Left ventricle myocardium inferior (tissue), 1 donor: ENCODE measurements around the gene EVA1C. TPM values are rescaled to one million over a fixed set of nuclear protein-coding genes. Genes with fewer than 3 reads are reported as not detected.

Source experiments
- DNase-seq: peaks from one replicate; pipeline ENCODE4 v3.0.0-alpha.2; 2020
- H3K27ac ChIP-seq: fragments of 200-600 bp; replicated peaks from 2 replicates; pipeline ENCODE4 v1.8.0; 2021
- H3K27me3 ChIP-seq: fragments of 200-600 bp; 2 replicates; pipeline ENCODE4 v1.8.0; 2021; ENCODE audit warnings: low read depth
- H3K36me3 ChIP-seq: fragments of 200-600 bp; 2 replicates; pipeline ENCODE4 v1.8.0; 2021
- H3K4me1 ChIP-seq: fragments of 200-600 bp; 2 replicates; pipeline ENCODE4 v1.8.0; 2021
- H3K4me3 ChIP-seq: fragments of 200-600 bp; 2 replicates; pipeline ENCODE4 v1.8.0; 2021; ENCODE audit warnings: mild to moderate bottlenecking, moderate library complexity
- H3K9me3 ChIP-seq: fragments of 200-600 bp; replicated peaks from 2 replicates; pipeline ENCODE4 v1.8.0; 2021
- intact Hi-C: fragments of 100-400 bp; cut with micrococcal nuclease; formaldehyde crosslinking; loops from one replicate; pipeline ENCODE4 v1.11.0; 2022
- total RNA-seq: library from RNA; stranded (reverse); fragmentation: NEBNext Ultra II Directional; extraction: Animal tissue kit (Norgen Biotek cat#: 25700); gene quantifications from one replicate; pipeline ENCODE4 v1.2.1, GENCODE V29; 2021
- TF ChIP-seq, protein P1 (sequence below): fragments of 200-600 bp; IDR thresholded peaks from 2 replicates; pipeline ENCODE4 v1.8.0; 2021; ENCODE audit warnings: antibody characterized with exemption, mild to moderate bottlenecking, borderline replicate concordance
- donor health status: DM: no; HTN: yes; CAD: no; lungs with severe emphysema.

The EVA1C gene
- total RNA-seq, 1 donor from 2014 or later = 13.9 TPM

DNA sequence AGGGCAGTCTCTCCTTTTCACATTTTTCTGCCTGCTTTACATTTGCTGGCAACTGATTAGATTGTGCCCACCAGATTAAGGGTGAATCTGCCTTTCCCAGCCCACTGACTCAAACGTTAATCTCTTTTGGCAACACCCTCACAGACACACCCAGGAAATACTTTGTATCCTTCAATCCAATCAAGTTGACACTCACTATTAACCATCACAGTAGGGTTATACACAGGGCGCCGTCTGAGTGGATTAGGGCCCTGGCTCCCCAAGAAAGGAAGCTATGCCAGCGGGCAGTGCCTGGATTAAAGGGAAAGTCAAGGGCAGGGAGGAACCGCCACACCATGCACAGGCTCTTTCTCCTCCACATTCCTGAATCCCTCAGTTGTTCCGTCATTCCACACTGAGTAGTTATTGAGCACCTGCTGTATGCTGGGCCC, 56.2 kb downstream of the EVA1C start:
- intact Hi-C loops = loop anchor here (10.0 kb wide), 1 partner anchor 46 kb away; no protein-coding TSS in a partner anchor
- TF ChIP-seq, protein P1, sequence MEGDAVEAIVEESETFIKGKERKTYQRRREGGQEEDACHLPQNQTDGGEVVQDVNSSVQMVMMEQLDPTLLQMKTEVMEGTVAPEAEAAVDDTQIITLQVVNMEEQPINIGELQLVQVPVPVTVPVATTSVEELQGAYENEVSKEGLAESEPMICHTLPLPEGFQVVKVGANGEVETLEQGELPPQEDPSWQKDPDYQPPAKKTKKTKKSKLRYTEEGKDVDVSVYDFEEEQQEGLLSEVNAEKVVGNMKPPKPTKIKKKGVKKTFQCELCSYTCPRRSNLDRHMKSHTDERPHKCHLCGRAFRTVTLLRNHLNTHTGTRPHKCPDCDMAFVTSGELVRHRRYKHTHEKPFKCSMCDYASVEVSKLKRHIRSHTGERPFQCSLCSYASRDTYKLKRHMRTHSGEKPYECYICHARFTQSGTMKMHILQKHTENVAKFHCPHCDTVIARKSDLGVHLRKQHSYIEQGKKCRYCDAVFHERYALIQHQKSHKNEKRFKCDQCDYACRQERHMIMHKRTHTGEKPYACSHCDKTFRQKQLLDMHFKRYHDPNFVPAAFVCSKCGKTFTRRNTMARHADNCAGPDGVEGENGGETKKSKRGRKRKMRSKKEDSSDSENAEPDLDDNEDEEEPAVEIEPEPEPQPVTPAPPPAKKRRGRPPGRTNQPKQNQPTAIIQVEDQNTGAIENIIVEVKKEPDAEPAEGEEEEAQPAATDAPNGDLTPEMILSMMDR = no peak
- Histone ChIP-seq H3K9me3 (no peaks in the 10 kb centered on the region), H3K36me3 (peaks cover 78% of the 10 kb centered on the region), H3K27me3 (no peaks in the 10 kb centered on the region), H3K4me1 (no peaks in the 10 kb centered on the region), H3K27ac (no peak overlapping the region), H3K4me3 (no peak overlapping the region)
- DNase-seq = no peak

DNA sequence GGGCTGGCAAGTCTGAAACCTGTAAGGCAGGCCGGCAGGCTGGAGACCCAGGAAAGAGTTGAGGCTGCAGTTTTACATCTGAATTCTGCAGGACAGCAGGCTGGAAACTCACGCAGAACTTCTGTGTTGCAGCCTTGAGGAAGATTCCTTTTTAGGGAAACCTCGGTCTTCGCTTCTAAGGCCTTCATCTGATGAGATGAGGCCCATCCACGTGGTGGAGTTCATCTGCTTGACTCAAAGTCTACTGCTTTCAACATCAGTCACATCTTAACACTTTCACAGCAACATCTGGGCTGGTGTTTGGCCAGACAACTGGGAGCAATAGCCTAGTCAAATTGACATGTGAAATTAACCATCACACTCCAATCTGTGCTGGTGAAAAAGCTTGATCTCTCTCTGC, 57.1 kb downstream of the EVA1C start:
- H3K9me3 ChIP-seq = no peaks in the 10 kb centered on the region
- TF ChIP-seq, protein P1 = no peak
- DNase-seq = no peak

DNA sequence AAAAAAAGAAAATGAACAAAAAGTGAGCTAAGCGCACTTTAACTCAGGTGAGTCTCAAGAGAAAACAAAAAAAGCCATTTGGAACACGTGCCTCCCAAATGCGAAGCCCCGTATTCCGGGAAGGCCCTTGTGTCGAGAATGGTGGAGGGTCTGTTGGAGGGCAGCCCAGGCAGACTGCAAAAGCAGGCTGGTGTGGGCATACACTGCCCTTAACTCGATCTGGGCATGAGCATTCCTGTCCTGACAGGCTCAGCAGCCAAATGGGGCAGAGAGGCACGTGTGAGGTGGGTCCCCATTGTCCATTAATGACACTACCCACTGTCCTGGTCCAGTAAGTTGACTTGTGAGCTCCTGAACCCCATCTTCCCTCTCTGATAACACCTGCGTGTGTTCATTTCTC, 57.7 kb downstream of the EVA1C start:
- H3K27me3 ChIP-seq = no peaks in the 10 kb centered on the region
- peaks cover 9% of the 10 kb centered on the region for H3K4me1 ChIP-seq
- no peaks in the 10 kb centered on the region for H3K9me3 ChIP-seq
- no peak overlapping the region for H3K4me3 ChIP-seq
- intact Hi-C loops = no loop called here
- no peak for DNase-seq
- peaks cover 86% of the 10 kb centered on the region for H3K36me3 ChIP-seq
- TF ChIP-seq, protein P1 = no peak
- H3K27ac ChIP-seq = no peak overlapping the region

More for the DNA sequence above, 57.1 kb downstream of the EVA1C start:
- H3K27ac ChIP-seq = no peak overlapping the region
- no peak overlapping the region for H3K4me3 ChIP-seq
- H3K36me3 ChIP-seq = peaks cover 87% of the 10 kb centered on the region
- no peaks in the 10 kb centered on the region for H3K27me3 ChIP-seq
- peaks cover 3% of the 10 kb centered on the region for H3K4me1 ChIP-seq
- intact Hi-C loops = loop anchor here (10.0 kb wide), 1 partner anchor 45 kb away; no protein-coding TSS in a partner anchor

DNA sequence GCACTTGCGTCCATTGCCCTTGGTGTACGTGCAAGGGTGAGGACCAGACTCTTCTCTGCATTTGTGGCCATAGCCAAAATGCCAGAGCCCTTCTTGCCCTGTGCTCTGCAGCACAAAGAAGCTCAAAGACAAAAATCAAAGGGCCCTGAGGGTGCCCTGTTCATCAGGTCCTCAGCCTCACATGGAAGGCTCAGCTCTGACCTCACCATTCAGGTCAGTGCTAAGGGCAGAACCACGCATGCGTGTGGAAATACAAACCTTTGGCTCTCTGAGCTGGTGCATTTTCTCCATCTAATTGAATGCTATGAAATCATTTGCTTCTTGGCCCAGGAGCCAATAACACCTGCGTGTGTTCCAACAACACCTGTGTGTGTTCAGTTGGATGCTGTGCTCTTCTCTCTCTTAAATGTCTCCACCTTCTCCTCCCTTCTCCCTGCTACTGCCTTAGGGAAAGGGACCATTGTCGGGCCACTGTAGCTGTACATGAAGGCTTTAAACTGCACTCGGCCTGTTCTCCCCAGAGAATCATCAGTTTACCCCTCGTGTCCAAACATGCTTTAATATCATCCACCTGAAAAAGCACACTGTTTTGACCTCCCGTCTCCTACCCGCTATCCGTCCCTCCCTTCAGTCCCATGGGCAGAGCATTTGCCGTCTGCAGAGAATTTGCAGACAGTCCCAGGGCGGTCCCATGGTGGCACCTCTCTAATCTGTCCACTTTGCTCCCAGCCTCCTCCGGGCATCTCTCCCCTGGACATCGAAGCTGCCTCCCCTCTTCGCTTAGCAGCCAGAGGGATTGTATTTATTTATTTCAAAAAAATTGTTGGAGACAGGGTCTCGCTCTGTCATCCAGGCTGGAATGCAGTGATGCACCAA, 60.6 kb downstream of the EVA1C start:
- peaks cover 77% of the 10 kb centered on the region for H3K36me3 ChIP-seq
- intact Hi-C loops = no loop called here
- no peaks in the 10 kb centered on the region for H3K27me3 ChIP-seq
- no peak overlapping the region for H3K27ac ChIP-seq
- no peak overlapping the region for H3K4me3 ChIP-seq
- TF ChIP-seq, protein P1 = no peak
- no peak for DNase-seq
- no peaks in the 10 kb centered on the region for H3K9me3 ChIP-seq
- H3K4me1 ChIP-seq = peaks cover 20% of the 10 kb centered on the region

DNA sequence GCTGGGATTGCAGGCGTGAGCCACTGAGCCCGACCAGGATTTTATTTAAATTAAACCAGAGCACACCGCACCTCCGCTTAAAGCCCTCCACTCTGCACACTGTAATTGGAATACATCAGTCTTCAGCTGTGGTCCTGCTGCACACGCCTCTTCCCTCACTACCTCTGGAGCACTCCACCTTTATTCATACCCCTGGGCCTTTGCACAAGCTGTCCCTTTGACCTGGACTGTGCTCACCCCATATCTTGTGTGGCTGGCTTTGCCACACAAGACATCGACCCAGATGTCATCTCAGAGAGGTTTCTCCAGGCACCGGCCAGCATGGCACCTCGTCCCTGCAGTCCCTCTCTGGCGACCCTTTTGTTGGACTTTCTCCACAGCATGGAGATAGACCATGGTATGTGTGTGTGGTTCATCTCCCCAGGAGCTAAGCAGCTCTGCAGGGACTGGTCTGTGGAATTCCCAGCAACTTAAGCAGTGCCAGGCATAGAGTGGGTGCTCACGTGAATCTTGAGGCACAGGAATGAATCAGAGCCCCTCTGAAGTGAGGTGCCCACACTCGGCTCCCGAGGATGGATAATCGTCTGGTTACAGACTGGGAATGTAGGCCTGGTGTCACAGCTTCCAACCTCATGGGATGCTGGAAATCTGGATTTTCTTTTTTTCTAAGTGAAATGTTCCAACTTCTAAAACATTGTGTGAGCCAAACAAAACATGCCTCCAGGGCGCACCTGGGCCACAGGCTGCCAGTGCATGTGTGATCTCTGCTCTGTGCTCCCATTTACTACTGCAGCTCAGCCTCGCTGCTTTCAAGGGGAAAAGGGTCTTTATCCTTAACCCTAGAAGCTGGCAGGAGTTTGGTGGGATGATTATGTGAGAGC, 61.9 kb downstream of the EVA1C start:
- intact Hi-C loops = no loop called here
- no peak for DNase-seq
- Histone ChIP-seq H3K36me3 (peaks cover 64% of the 10 kb centered on the region), H3K27me3 (no peaks in the 10 kb centered on the region), H3K9me3 (no peaks in the 10 kb centered on the region), H3K27ac (no peak overlapping the region), H3K4me1 (peaks cover 20% of the 10 kb centered on the region), H3K4me3 (no peak overlapping the region)
- TF ChIP-seq, protein P1 = no peak
